Stimulated activated naive CD8-positive, alpha-beta T cell treated with anti-CD3 and anti-CD28 coated beads, Interleukin-15, amount 100 ng/mL, for 72 hours (primary cell): Measurements from ENCODE around the gene RALGAPA2.

Source experiments
- ATAC-seq: fragments of 150-1000 bp; cut with Tn5 transposase; 2 replicates; pipeline ENCODE4 v1.10.0; 2021; ENCODE audit warnings: mild to moderate bottlenecking, moderate library complexity
- DNase-seq, 2 donors: peaks; one replicate each; pipeline ENCODE4 v3.0.0; 2021 to 2022
- H3K27ac Mint-ChIP-seq, 2 donors: one replicate each; pipeline ENCODE4 v1.8.0; 2022; ENCODE audit warnings: mild to moderate bottlenecking in 2 of 2, mixed read lengths in 2 of 2, moderate library complexity in 2 of 2
- H3K27me3 Mint-ChIP-seq: one replicate; pipeline ENCODE4 v1.8.0; 2022; ENCODE audit warnings: mixed read lengths
- H3K4me1 Mint-ChIP-seq: one replicate; pipeline ENCODE4 v1.8.0; 2022; ENCODE audit warnings: mild to moderate bottlenecking, mixed read lengths
- H3K4me3 Mint-ChIP-seq, 2 donors: one replicate each; pipeline ENCODE4 v1.8.0; 2022; ENCODE audit warnings: mild to moderate bottlenecking in 2 of 2, mixed read lengths in 2 of 2, moderate library complexity in 1 of 2
- H3K9me3 Mint-ChIP-seq, 2 donors: one replicate each; pipeline ENCODE4 v1.8.0; 2022; ENCODE audit warnings: mixed read lengths in 2 of 2

The RALGAPA2 gene

DNA sequence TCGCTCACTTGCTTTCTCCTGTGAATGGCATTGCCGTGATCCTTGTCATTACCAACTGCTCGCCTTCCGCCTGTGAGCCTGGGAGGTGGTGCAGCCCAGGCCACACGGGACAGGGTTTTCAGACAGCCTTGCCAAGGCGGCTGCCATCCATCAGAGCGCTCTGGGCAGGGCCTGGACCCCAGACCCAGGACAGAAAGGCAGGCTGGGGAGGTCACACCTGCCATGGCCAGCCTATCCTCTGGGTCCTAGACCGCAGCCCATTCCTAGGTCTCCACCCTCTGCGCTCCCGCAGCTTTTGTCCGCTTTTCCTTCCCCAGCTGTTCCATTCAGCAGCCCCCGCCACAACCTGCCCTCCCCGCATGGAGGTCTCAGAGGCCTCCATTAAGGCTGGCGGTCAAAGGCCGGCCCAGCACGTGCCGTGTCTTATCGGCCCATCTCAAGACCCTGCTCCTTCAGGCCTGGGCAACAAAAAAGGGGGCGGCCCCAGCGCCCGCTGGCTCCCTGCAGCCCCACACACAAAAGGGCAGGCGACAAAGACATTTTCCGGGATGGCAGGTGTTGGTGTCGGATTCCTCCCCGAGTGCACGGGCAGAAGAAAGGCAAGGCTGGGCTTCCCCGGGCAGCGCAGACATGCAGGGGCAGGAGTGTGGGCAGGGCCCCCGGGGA, 316.4 kb downstream of the RALGAPA2 start:
- peak; percentile 40 for ATAC-seq

DNA sequence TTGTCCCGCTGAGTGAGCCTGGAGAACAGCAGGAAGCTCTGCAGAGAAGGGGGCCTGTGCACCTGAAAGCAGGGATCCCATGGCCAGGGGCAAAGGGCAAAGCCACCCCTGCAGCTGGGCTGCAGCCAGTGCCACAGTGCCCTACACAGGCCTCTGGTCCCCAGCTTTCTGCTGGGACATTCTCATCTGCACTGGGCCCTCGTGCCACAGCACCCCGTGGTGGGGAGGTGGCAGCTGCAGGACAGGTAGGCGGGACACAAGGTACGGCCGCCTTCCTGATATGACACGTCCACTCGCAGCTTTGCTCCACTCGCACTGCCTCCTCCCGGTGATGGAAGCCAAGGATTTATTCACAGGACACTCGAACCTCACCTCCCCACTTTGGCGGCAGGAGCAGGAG, 317.4 kb downstream of the RALGAPA2 start:
- no peak for ATAC-seq
- no peak overlapping the region for H3K4me3 Mint-ChIP-seq
- H3K27me3 Mint-ChIP-seq = no peaks in the 10 kb centered on the region
- H3K9me3 Mint-ChIP-seq = no peaks in the 10 kb centered on the region
- H3K27ac Mint-ChIP-seq = no peak overlapping the region
- H3K4me1 Mint-ChIP-seq = no peaks in the 10 kb centered on the region
- DNase-seq = no peak

More for the DNA sequence above, 316.4 kb downstream of the RALGAPA2 start:
- Mint-ChIP-seq H3K4me1 (no peaks in the 10 kb centered on the region), H3K9me3 (no peaks in the 10 kb centered on the region), H3K27me3 (no peaks in the 10 kb centered on the region), H3K27ac (no peak overlapping the region), H3K4me3 (no peak overlapping the region)
- DNase-seq = no peak

- ATAC-seq (no peak), DNase-seq (no peak)
- Mint-ChIP-seq H3K27me3 (no peaks in the 10 kb centered on the region), H3K9me3 (no peaks in the 10 kb centered on the region), H3K4me1 (no peaks in the 10 kb centered on the region), H3K4me3 (no peak overlapping the region), H3K27ac (peak overlapping the region; percentile 72 to 74)
Observed at GRCh38 chr20:20393207-20394120, 319.0 kb downstream of the RALGAPA2 start.

- DNase-seq (no peak), ATAC-seq (no peak)
- H3K4me3 Mint-ChIP-seq = no peak overlapping the region
- H3K27me3 Mint-ChIP-seq = no peaks in the 10 kb centered on the region
- peak overlapping the region in 1 of 2 donors; percentile 37 for H3K27ac Mint-ChIP-seq
- no peaks in the 10 kb centered on the region for H3K4me1 Mint-ChIP-seq
- no peaks in the 10 kb centered on the region for H3K9me3 Mint-ChIP-seq
Observed at GRCh38 chr20:20391766-20392165, 320.7 kb downstream of the RALGAPA2 start.

DNA sequence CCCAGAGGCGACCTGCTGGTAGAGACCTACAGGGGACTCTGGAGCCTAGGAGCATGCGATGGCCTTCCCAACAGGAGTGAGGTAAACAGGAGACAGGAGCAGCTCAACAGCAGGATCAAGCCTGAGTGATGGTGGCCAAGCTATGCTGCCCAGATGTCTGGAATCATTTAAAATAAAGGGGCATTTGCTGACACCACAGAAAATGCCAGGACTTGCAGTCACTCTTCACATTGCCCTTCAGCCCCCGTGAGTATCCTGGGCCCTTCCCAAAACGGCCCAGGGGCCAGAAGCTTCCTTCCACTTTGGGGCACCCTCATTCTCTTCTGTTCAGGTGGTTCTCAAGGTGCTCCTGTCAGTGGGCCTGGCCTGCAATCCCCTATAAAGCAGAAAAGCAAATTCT, 321.3 kb downstream of the RALGAPA2 start:
- no peaks in the 10 kb centered on the region for H3K27me3 Mint-ChIP-seq
- no peak overlapping the region for H3K4me3 Mint-ChIP-seq
- ATAC-seq = no peak
- no peak for DNase-seq
- H3K4me1 Mint-ChIP-seq = no peaks in the 10 kb centered on the region
- H3K27ac Mint-ChIP-seq = no peak overlapping the region
- H3K9me3 Mint-ChIP-seq = no peaks in the 10 kb centered on the region

- no peaks in the 10 kb centered on the region for H3K4me1 Mint-ChIP-seq
- ATAC-seq (no peak), DNase-seq (no peak)
- H3K27ac Mint-ChIP-seq = no peak overlapping the region
- H3K4me3 Mint-ChIP-seq = no peak overlapping the region
- no peaks in the 10 kb centered on the region for H3K9me3 Mint-ChIP-seq
- no peaks in the 10 kb centered on the region for H3K27me3 Mint-ChIP-seq
Observed at GRCh38 chr20:20390393-20390792, 322.1 kb downstream of the RALGAPA2 start.

GRCh38 chr20:20386192-20386591, 326.3 kb downstream of the RALGAPA2 start:
- ATAC-seq = no peak
- Mint-ChIP-seq H3K4me3 (no peak overlapping the region), H3K9me3 (no peaks in the 10 kb centered on the region), H3K27ac (no peak overlapping the region), H3K27me3 (no peaks in the 10 kb centered on the region), H3K4me1 (no peaks in the 10 kb centered on the region)
- DNase-seq = no peak

- DNase-seq = no peak
- peaks cover 66% of the 10 kb centered on the region for H3K27me3 Mint-ChIP-seq
- no peak for ATAC-seq
- H3K4me1 Mint-ChIP-seq = no peaks in the 10 kb centered on the region
- no peaks in the 10 kb centered on the region for H3K9me3 Mint-ChIP-seq
- H3K27ac Mint-ChIP-seq = no peak overlapping the region
- no peak overlapping the region for H3K4me3 Mint-ChIP-seq
Observed at GRCh38 chr20:20375862-20376261, 336.6 kb downstream of the RALGAPA2 start.

DNA sequence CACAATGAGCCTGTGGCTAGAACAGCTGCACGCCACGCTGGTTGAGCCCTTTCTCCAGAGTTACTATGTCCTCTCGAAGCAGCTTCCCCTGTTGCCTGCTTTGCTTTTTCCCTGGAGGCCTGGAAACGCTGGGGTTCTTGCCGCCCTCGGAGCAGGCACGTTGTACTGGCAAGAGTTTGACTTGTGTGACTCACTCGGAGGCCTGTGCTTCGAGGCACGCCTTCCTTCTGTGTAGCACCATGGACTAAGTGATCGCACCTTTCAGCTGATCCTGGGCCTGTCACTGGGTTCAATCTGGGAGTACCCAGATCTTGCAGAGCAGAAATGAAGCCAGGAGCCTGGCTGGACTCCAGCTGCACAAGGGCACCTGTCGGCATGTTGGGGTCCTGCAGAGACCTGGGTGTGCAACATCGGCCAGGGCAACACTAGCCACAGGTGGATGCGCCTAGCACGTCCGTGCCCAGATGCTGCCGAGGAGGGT, 339.3 kb downstream of the RALGAPA2 start:
- no peaks in the 10 kb centered on the region for H3K9me3 Mint-ChIP-seq
- no peak overlapping the region for H3K4me3 Mint-ChIP-seq
- DNase-seq = no peak
- peaks cover 7% of the 10 kb centered on the region for H3K4me1 Mint-ChIP-seq
- ATAC-seq = no peak
- H3K27me3 Mint-ChIP-seq = peaks cover 73% of the 10 kb centered on the region
- H3K27ac Mint-ChIP-seq = no peak overlapping the region

DNA sequence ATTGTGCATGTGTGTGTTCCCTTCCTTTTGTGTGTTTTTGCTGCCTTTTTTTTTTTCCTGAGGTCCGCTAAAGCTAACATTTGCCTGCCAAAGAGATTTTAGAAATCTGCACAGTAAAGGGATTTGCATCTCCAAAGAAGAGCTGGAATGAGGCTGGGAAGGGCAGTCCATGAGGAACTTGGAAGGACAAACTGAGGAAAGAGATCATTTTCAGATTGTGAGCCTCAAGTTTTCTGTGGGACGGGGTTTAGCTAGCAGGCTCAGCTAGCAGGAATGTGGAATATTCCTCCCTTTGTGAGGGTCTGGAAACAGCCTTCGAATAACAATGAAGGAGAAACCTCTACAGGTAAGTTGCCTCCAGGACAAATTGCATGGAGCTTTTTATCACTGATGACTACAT, 340.8 kb downstream of the RALGAPA2 start:
- Mint-ChIP-seq H3K9me3 (no peaks in the 10 kb centered on the region), H3K4me1 (peaks cover 15% of the 10 kb centered on the region), H3K27ac (no peak overlapping the region), H3K27me3 (peaks cover 85% of the 10 kb centered on the region), H3K4me3 (no peak overlapping the region)
- ATAC-seq = no peak
- no peak for DNase-seq

GRCh38 chr20:20371083-20371482, 341.4 kb downstream of the RALGAPA2 start:
- H3K9me3 Mint-ChIP-seq = no peaks in the 10 kb centered on the region
- H3K27ac Mint-ChIP-seq = no peak overlapping the region
- peaks cover 86% of the 10 kb centered on the region for H3K27me3 Mint-ChIP-seq
- ATAC-seq = no peak
- DNase-seq = no peak
- H3K4me1 Mint-ChIP-seq = peaks cover 21% of the 10 kb centered on the region
- no peak overlapping the region for H3K4me3 Mint-ChIP-seq

DNA sequence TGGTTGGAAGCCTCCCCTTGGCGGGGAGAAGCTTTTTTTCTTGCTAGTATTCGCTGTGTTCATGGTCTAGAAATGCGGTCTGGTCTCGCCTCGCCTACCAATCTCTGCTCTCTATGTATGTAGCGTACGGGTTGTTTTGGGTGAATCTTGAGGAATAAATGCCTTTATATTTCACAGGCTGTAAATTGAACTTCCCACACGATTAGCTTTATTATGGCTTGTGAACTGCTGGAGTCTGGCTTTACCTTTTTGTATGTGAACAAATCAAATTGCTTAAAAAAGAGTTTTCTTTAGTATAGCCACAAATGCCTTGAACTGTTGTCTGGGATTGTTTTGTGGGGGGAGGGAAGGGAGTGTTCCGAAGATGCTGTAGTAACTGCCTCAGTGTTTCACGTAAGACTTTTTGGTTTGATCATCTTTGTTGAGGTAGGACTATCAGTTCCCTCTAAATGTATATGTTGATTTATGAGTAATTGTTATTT, 342.3 kb downstream of the RALGAPA2 start:
- no peak overlapping the region for H3K27ac Mint-ChIP-seq
- no peaks in the 10 kb centered on the region for H3K9me3 Mint-ChIP-seq
- peak overlapping the region; percentile 54 to 56 for H3K4me3 Mint-ChIP-seq
- peaks cover 27% of the 10 kb centered on the region for H3K4me1 Mint-ChIP-seq
- DNase-seq (no peak), ATAC-seq (no peak)
- peaks cover 86% of the 10 kb centered on the region for H3K27me3 Mint-ChIP-seq

- Mint-ChIP-seq H3K4me3 (peak overlapping the region; percentile 54 to 56), H3K9me3 (no peaks in the 10 kb centered on the region), H3K4me1 (peaks cover 32% of the 10 kb centered on the region), H3K27me3 (peaks cover 86% of the 10 kb centered on the region), H3K27ac (no peak overlapping the region)
- peak in 1 of 2 donors; percentile 37 for DNase-seq
- ATAC-seq = peak; percentile 54
Observed at GRCh38 chr20:20369250-20370093, 343.0 kb downstream of the RALGAPA2 start.

DNA sequence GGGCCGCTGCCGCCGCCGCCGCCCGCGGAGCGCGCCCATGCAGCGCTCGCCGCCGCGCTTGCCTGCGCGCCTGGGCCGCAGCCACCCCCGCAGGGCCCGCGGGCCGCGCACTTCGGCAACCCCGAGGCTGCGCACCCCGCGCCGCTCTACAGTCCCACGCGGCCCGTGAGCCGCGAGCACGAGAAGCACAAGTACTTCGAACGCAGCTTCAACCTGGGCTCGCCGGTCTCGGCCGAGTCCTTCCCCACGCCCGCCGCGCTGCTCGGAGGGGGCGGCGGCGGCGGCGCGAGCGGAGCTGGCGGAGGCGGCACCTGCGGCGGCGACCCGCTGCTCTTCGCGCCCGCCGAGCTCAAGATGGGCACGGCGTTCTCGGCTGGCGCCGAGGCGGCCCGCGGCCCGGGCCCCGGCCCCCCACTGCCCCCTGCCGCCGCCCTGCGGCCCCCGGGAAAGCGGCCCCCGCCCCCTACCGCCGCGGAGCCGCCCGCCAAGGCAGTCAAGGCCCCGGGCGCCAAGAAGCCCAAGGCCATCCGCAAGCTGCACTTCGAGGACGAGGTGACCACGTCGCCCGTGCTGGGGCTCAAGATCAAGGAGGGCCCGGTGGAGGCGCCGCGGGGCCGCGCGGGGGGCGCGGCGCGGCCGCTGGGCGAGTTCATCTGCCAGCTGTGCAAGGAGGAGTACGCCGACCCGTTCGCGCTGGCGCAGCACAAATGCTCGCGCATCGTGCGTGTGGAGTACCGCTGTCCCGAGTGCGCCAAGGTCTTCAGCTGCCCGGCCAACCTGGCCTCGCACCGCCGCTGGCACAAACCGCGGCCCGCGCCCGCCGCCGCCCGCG, 343.8 kb downstream of the RALGAPA2 start:
- ATAC-seq = peak; percentile 32
- peaks cover 86% of the 10 kb centered on the region for H3K27me3 Mint-ChIP-seq
- H3K9me3 Mint-ChIP-seq = no peaks in the 10 kb centered on the region
- peak overlapping the region in 1 of 2 donors; percentile 46 for H3K4me3 Mint-ChIP-seq
- H3K4me1 Mint-ChIP-seq = peaks cover 38% of the 10 kb centered on the region
- peak in 1 of 2 donors; percentile 16 for DNase-seq
- H3K27ac Mint-ChIP-seq = no peak overlapping the region
